CD4-positive, alpha-beta T cell treated with Interleukin-6 for 4 hours (primary cell): ENCODE measurements around the gene UPK3A.
A peak's percentile ranks its signal among the peaks of the same experiment; 100 is the strongest.
"Not testable (repeated sequence)": the region's sequence is repeated elsewhere in the genome, so short reads cannot be mapped to it uniquely, and the experiment has no call there.

ENCODE experiments used
- DNase-seq: peaks from one replicate; pipeline ENCODE4 v3.0.0-alpha.2; 2020; ENCODE audit warnings: mixed read lengths

Gene UPK3A

DNA sequence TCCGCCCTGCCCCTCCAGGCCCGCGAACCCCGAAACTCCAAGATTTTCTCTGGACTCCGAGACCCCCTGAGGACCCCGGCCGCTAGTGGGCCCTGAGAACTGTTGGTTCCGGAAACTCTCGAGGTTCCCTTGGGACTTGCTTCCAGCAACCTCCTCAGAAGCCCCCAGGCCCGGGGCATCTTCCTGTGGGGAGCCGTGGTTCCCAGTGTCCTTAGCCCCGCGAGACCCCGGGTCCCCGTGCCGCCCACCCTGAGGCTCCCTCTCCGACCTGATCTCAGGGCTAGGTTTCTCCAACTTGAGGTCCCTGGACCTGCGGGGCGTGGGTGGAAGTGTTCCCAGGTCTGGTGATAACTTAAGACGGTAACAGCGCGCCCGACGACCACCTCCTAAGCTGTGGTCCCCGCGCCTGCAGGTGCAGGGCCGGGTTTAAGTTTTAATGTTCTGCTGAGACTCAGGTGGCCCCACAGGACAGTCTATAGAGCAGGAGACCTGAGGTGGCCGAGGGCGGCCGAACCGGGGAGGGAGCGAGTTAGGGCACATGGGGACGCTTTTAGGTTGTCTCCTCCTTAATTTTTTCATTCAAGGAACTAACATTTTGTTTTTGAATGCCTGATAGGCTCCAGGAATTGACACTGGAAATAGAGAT is 25.7 kb downstream of the UPK3A start:
- peak; percentile 19 for DNase-seq

DNA sequence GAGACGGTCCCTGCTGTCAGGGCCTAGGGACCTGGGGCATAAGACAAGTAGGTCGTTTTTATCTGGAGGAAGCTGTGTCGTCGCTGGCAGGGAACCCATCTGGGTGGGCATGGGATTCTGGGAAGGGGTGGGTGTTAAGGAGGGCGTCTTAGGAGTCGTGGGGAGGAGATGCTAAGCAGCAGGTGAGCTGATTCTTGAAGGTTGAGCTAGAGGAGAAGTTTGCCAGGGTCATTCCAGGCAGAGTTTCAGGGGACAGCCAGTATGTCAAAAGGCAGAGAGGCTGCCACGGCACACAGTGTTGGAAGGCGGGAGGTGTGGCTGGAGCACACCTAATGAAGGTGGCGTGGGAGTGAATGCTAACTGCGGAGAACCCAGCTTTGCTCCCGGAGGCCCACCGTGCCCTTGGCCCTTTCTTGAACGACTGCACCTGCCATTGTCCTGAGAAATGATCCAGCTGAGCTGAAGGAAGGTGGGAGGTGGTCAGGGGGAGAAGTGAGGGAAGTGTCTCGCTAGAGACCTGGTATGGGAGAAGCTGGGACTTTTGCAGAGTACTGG is 26.3 kb downstream of the UPK3A start:
- DNase-seq, result no peak

DNA sequence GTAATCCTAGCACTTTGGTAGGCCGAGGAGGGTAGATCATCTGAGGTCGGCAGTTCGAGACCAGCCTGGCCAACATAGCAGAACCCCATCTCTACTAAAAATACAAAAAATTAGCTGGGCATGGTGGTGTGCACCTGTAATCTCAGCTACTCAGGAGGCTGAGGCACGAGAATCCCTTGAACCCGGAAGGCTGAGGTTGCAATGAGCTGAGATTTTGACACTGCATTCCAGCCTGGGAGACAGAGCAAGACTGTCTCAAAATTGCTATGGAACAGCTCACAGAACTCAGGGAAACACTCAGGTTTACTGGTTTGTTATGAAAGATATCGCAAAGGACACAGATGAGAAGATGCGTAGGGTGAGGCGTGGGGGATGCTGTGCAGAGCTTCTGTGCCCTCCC is 27.7 kb downstream of the UPK3A start:
- DNase-seq, result no peak

DNA sequence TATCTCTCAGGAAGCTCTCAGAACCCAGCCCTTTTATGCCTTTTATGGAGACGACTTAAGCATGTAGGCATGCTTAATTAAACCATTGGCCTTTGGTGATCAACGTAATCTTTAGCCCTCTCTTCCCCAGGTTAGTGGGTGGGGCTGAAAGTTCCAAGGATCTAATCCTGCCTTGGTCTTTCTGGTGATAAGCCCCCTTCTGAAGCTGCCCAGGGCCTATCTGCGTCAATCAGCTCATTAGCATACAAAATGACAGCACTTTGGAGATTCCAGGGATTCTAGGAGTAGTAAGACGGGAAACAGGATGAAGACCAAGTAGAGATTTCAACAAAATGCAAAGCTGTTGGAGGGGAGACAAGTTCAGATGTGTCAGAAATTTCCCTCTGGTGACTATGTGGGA is 28.1 kb downstream of the UPK3A start:
- no peak for DNase-seq

DNA sequence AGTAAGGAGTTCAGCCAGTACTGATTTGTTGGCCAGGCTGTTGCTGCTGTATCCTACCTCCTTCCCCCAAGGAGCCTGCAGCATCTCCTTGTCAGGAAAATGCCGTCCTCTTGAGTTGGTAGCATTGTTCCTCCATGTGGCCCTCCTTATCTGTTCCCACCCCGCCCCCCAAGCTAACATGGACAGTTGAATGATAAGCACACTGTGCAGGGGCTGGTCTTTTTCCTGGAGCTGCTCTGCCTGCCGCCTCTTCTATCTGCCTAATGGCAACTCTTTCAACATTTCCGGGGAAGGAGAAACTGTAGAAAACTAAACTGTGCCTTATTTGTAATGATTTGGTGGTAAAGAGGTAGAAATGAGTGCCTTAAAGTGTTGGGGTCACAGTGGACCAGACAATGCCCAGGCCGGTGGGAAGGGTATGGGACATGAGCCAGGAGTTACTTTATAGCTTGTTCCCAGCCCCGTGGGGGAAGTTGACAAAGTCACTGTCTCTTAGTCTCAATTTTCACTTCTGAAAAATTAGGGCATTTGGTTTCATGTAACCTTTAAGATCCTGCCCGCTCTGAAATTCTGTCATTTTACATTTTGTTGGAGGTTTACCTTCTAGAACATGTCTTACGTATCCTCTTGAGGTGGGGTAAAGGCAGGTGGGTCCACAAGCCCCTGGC is 29.4 kb downstream of the UPK3A start:
- DNase-seq, result no peak

DNA sequence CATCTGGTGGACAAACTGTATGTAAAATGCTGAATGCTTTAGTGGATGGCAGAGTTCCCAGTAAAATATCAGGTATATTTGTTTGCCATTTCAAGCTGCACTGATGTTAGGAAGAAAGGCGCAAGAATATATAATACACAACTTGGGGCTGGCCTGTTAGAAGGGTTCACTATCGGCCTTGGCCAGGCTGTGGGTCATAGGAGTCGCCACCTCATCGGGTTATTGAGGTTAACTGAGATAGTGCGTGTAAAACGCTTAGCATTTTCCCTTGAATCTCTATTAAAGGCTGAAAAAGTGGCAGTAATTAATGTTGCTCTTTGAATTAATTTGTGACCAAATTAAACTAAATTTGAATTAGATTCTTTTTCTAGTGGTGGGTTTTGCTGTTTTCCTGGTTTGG is 30.0 kb downstream of the UPK3A start:
- DNase-seq, result no peak

DNA sequence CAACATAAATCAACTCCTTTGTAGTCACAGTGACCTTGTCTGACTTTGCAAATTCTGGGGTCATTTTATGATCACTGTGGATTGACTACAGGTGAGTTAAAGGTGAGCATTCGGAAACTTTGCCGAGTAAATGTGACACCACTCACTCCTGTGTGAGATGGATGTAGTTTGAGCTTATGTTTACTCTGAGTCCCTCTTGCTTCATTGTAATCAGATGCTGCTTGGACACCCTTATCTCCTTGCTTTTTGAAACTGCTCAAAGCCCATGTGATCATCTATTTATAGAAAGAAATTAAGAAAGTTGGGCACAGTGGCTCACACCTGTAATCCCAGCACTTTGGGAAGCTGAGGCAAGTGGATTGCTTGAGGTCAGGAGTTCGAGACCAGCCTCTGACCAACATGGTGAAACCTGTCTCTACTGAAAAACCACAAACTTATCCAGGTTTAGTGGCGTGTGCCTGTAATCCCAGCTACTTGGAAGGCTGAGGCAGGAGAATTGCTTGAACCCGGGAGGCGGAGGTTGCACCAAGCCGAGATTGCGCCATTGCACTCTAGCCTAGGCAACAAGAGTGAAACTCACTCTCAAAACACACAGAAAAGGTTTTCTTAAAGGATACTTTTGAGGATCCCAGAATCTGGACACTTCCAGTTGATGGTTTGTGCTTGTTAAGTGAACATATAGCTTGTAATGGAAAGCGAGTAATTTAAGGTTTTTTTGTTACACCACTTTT is 32.2 kb downstream of the UPK3A start:
- no peak for DNase-seq

DNA sequence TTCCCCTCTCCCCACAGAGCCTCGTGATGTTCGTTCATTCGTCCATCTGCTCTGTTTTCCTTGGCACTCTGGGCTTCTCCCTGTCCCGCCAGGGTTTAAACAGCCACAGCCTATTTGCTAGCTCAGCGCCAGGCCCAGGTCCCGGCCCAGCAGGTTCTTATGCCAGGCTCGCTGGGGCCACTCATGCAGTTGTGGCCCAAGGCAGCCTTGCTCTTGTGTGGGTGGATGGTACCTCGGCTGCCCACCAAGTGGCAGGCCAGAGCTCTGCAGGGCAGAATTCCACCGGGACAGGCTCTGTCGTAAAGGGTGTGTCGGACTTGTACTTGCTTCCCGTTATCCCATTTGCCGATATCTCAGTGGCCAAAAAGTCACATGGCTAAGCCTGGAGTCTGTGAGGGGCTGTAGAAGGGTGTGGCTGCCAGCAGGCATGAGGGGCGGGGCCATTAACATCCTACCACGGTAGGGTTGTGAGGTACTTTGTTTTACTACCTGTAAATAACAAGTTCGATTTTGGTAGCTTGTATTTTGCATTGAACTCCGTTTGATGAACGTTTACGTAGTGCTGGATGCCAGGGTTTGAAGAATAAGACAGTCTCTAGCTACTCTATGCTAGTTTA is 32.9 kb downstream of the UPK3A start:
- DNase-seq, result peak; percentile 38

DNA sequence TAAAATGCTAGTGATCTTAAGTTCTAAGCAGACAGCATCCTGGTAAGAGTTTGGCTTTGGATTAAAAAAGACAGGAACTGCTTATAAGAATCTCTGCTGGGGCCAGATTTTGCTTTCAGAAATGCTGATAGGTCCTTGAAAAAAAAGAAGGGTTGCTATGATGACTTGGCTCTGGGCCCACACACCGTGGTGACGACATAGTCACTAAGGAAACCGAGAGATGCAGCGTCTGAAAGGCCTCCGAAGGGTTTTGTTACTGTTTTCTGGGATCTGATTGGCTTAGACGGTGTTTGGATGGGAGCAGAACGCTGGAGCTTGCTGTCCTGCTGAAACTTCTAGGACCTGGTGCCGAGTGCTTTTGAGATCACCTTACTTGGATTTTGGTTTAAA is 33.4 kb downstream of the UPK3A start:
- peak; percentile 92 for DNase-seq

DNA sequence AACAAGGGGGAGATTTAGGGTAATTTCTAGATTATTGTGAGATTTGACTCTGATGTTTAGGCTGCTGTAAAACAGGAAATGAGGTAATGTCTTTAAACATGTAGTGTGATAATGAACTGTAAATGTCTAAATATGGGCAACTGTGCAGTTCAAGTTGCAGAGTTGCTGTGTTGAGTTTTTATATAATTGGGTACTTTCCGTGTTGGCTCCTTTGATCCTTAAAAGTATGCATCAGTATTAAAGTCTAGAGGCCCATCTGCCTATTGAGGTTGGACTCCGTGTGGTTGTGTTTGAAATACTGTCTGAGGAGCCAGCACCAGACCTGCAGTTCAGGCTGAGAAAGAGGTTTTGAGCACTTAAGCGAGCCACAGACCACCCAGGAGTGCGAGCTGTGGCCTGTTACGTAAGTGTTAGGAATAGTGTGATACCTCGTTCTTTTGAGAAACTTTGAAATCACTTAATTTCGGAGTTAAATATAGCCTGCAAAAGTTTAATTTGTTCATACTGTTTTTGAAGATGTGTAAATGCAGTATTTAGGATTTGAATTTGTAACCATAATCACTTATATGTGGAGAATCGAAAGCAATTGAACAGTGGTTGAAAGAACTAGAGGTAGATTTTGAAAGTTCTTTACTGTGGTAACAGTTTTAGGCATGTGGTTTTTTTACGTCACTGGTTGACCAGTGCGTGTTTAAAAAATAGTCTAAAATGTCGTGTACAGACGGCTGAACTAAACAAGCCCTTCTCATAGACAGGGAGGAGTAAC is 34.0 kb downstream of the UPK3A start:
- peak; percentile 39 for DNase-seq

DNA sequence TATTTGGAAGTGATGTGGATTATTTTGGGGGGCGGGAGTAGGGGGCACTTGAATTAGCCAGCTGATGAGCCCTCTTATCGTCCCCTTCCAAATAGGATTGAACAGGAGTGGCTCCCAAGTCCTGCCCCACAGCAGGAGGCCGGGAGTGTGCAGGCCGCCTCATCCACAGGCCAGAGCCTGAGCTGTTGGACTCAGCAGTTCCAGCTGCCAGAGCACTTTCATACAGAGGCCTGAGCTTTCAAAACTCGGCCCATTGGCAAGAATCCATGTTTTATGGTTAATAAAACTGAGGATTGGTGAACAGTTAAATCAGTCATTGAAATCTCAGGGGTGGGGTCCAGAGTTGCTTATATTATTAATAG is 34.6 kb downstream of the UPK3A start:
- DNase-seq, result no peak

DNA sequence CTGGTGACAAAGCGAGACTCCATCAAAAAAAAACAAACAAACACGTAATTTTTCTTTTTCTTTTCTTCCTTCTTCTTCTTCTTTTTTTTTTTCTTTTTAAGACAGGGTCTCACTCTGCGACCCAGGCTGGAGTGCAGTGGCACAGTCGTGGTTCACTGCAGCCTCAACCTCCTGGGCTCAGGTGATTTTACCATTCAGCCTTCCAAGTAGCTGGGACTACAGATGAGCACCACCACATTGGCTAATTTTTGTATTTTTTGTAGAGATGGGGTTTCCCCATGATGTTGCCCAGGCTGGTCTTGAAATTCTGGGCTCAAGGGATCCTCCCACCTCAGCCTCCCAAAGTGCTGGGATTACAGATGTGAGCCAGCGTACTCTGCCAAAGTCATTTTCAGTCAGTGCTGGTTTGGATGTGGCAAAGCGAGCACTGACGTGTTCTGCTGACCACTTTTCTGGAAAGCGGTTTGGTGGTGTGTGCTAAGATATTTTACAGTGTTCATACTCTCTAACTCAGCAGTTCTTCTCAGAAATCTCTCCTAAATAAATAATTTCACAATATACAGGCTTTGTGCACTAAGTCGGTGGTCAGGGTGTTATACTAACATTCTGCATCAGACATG is 35.7 kb downstream of the UPK3A start:
- no peak for DNase-seq

DNA sequence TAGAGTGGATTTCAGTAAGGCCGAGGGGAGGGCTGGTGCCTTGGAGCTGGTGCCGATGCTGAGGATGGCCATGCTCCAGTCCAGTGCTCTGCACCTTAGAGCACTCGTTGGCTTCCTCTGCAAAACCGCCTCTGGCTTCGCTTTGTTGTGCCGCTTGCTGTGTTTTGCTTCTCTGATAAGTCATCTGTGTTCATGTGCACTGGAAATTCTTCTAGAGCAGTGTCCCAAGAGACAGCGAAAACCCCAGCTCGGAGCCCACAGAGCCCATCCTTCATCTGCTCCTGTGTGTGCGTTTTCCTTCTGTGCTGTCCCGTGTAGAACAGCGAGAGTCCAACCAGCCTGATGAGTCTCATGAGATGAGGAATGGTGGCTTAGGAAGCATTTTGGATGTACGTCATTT is 37.1 kb downstream of the UPK3A start:
- peak; percentile 27 for DNase-seq

DNA sequence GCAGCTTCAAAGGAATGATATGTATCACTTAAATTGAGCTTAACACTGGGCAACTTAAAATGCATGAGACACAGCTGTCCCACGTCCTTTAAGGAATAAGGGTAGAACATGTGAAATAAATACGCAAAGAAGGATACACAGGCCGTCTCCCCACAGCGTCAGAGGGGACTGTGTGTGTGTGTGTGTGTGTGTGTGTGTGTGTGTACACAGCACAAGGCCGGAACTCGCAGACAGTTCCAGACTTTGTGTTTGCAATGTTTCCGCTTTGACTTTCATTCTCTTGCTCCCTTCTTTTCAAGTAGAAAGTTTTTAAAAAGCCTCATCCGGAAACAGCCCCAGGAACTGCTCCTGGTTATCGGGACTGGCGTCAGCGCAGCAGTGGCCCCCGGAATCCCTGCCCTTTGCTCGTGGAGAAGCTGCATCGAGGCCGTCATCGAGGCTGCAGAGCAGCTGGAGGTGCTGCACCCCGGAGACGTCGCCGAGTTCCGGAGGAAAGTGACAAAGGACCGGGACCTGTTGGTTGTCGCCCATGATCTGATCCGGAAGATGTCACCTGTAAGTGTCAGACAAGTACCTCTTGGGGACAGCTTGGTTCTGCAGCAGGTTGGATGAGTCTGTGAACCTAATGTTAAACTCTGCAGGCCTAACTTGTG is 38.2 kb downstream of the UPK3A start:
- DNase-seq, result peak; percentile 29

DNA sequence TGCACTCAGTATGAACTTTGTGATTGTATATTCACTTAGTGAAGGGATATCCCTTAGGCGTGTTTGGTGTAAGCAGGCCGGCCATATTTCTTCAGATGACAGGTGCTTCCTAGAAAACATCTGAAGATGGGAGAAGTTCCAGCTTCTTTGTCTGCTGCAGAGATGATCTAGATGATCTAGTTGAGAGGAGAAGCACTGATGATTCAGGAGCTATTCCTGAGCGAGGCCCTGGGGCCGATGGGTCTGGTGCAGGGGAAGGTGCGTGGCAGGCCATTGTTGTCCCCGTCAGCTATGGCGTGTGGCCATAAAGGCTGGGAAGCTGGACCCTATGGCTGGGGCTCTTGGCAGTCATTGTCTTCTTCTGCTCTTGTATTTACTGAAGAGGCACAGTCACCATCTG is 38.9 kb downstream of the UPK3A start:
- no peak for DNase-seq

DNA sequence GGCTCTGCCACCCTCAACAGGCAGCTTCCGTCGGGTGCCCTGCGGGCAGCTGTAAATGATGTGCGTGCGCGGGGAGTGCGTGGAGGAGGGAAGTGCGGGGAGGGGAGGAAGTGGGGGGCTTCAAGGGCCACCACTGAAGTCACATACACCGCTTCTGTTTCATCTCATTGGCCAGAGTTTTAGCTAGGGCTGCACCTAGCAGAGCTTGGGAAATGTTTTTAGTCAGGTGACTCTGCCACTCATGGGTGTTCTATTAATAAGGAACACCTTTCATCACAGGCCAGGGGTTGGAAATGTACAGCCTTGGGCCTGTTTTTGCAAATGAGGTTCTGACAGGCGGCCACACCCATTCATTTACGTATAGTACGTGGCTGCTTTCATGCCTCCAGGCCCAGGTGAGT is 39.6 kb downstream of the UPK3A start:
- no peak for DNase-seq

DNA sequence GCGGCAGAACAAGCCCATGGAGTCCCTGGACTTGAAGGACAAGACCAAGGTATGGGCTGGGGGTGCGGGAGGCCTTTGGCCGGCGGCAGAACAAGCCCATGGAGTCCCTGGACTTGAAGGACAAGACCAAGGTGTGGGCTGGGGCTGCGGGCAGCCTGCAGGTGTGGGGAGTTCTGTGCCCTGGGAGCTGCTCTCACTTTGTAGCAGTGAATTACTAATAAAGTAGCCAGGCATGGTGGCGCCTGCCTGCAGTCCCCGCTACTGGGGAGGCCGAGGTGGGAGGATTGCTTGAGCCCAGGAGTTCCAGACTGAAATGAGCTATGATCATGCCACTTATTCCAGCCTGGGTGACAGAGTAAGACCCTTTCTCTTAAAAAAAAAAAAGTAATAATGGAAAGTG is 43.5 kb downstream of the UPK3A start:
- DNase-seq, result not testable (repeated sequence)

DNA sequence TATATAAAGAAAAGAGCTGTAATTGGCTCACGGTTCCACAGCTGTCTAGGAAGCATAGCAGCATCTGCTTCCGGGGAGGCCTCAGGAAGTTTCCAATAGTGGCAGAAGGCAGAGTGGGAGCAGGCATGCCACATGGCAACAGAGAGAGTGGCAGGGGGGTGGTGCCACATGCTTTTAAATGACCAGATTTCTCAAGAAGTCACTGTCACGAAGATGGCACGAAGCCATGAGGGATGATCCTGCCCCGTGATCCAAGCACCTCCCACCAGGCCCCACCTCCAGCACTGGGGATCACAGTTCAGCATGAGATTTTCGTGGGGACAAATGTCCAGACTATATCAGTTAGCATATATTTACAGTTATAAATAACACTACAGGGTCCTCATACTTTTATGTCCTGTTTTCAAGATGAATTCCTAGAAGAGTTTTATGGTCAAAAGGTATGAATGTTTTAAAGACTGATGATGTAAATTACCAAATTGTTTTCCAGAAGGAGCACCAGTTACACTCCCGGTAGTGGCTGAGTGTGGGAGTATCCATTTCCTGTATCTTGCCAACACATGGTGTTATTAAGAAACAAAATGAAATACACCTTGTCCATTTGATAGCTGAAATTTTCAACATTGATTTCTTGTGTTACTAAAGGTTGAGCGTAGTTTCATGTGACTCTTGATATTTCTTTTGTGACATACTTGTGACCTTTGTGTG is 44.2 kb downstream of the UPK3A start:
- DNase-seq, result no peak

DNA sequence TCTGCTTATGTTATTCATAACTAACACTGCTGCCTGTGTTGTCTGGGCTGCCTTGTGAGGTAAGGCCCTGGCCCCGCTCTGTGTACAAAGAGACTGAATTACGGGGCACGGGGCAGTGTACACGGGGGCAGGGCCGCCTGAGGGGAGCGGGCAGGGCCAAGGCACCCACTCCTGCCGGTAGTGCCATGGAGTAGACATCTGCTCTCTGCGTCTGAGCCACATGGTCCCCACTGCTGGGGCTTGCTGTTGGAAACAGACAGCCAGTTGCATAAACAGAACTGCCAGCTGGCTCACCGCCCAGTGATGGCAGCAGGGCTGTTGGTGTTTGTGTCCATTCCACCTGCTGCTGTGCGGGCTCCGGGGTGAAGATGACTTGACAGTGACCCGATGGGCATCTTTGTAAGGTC is 44.8 kb downstream of the UPK3A start:
- no peak for DNase-seq

DNA sequence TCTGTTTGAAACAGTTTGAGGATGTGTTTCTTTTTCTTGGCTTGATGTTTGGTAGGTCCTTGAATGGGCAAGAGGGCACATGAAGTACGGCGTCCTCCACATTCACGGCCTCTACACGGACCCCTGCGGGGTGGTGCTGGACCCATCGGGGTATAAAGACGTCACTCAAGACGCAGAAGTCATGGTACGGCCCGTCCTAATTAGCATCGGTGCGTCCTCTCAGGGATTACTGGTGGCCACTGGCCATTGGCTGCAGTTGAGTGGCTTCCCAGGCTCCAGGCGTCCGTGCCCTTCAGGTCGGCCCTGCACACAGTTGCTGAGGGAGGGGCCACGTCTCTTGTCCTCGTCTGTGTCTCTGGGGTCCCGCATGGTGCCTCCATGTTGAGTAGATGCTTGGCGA is 45.8 kb downstream of the UPK3A start:
- no peak for DNase-seq

DNA sequence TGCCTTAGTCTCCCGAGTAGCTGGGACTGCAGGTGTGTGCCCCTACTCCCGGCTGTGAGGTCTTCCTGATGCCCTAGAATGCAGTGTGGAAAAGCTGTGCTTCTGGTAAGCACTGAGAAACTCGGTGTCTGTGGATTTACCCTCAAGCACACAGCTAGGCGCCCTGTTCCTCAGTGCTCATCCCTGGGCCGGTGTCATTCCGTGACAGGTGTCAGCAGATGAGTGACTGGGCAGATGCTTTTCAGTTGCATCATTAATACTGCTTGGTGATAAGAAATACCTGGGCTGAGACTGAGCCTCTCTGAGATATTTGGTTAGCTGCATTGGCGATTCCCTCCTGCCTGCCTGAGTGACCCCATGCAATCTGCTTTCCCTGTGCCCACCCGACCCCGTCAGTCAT is 46.7 kb downstream of the UPK3A start:
- no peak for DNase-seq
